CD4-positive, alpha-beta T cell treated with Interleukin-6 at 100 ng/mL for 8 hours (primary cell): ENCODE results near the gene RBM6.
A peak's percentile ranks its signal among the peaks of the same experiment; 100 is the strongest.
"Not testable (repeated sequence)": the region's sequence is repeated elsewhere in the genome, so short reads cannot be mapped to it uniquely, and the experiment has no call there.

Experiments
- DNase-seq: peaks from one replicate; pipeline ENCODE4 v3.0.0-alpha.2; 2020; ENCODE audit warnings: mixed read lengths, low spot score

The RBM6 gene

GRCh38 chr3:49939858-49940666, at the start of gene RBM6:
Gene RBM6 (plus strand): TSS chr3:49940150. CDS start chr3:49962642, 22,492 bp downstream.
- peak; percentile 94 for DNase-seq

GRCh38 chr3:49895791-49896190, 44.2 kb upstream of the RBM6 start:
- no peak for DNase-seq

GRCh38 chr3:49896345-49896744, 43.6 kb upstream of the RBM6 start:
- DNase-seq = no peak

GRCh38 chr3:49898991-49899390, 41.0 kb upstream of the RBM6 start:
- DNase-seq = no peak

- DNase-seq = no peak
Observed at GRCh38 chr3:49899815-49900214, 40.1 kb upstream of the RBM6 start.

GRCh38 chr3:49900491-49901153, 39.3 kb upstream of the RBM6 start:
- no peak for DNase-seq

- no peak for DNase-seq
Observed at GRCh38 chr3:49901366-49902339, 38.3 kb upstream of the RBM6 start.

- DNase-seq = no peak
Observed at GRCh38 chr3:49902511-49903345, 37.2 kb upstream of the RBM6 start.

- peak; percentile 79 for DNase-seq
Observed at GRCh38 chr3:49903451-49904424, 36.2 kb upstream of the RBM6 start, which contains the start of gene MST1R. Gene MST1R (minus strand): TSS chr3:49903873. CDS start chr3:49903609, 264 bp downstream.

GRCh38 chr3:49904448-49904847, 35.5 kb upstream of the RBM6 start:
- not testable (repeated sequence) for DNase-seq

- DNase-seq = peak; percentile 24
Observed at GRCh38 chr3:49906073-49906743, 33.7 kb upstream of the RBM6 start.

GRCh38 chr3:49908373-49909199, 31.4 kb upstream of the RBM6 start:
- no peak for DNase-seq

GRCh38 chr3:49910409-49911123, 29.4 kb upstream of the RBM6 start:
- DNase-seq = no peak

GRCh38 chr3:49911124-49911420, 28.9 kb upstream of the RBM6 start:
- DNase-seq = no peak

- DNase-seq = no peak
Observed at GRCh38 chr3:49911611-49912010, 28.3 kb upstream of the RBM6 start.

- no peak for DNase-seq
Observed at GRCh38 chr3:49912881-49913281, 27.1 kb upstream of the RBM6 start.

- no peak for DNase-seq
Observed at GRCh38 chr3:49914906-49915305, 25.0 kb upstream of the RBM6 start.

GRCh38 chr3:49916686-49917085, 23.3 kb upstream of the RBM6 start:
- no peak for DNase-seq
